WTC11 (cell line): ENCODE results near the gene KRCC1. TPM values are rescaled to one million over a fixed set of nuclear protein-coding genes. Genes with fewer than 3 reads are reported as not detected.

Experiments
- ATAC-seq: fragments of 200-7000 bp; cut with Tn5 transposase; 2 replicates; pipeline ENCODE4 v1.10.0; 2021; ENCODE audit warnings: mild to moderate bottlenecking, moderate library complexity
- CTCF ChIA-PET: fragments of 300-600 bp; sonication (Branson Sonifier 250); formaldehyde crosslinking; loops from one replicate; lab custom pipeline; 2021; ENCODE audit warnings: antibody characterized with exemption; lab: Charles Lee
- POLR2A ChIA-PET: fragments of 350-600 bp; sonication (Branson Sonifier 250); formaldehyde crosslinking; loops from one replicate; lab custom pipeline; 2021; ENCODE audit warnings: antibody characterized with exemption; lab: Charles Lee
- DNase-seq: peaks from one replicate; pipeline ENCODE4 v3.0.0; 2021; ENCODE audit warnings: low spot score
- H3K27ac Mint-ChIP-seq: 2 replicates; pipeline ENCODE4 v1.8.0; 2021; ENCODE audit warnings: mixed read lengths
- H3K27me3 Mint-ChIP-seq: 2 replicates; pipeline ENCODE4 v1.8.0; 2021; ENCODE audit warnings: low read depth, mild to moderate bottlenecking, moderate library complexity, mixed read lengths
- H3K36me3 Mint-ChIP-seq: 2 replicates; pipeline ENCODE4 v1.8.0; 2021; ENCODE audit warnings: mixed read lengths
- H3K4me1 Mint-ChIP-seq: 2 replicates; pipeline ENCODE4 v1.8.0; 2022; ENCODE audit warnings: mixed read lengths
- H3K4me3 Mint-ChIP-seq: 2 replicates; pipeline ENCODE4 v1.8.0; 2021; ENCODE audit warnings: mild to moderate bottlenecking, moderate library complexity, mixed read lengths
- H3K9me3 Mint-ChIP-seq: 2 replicates; pipeline ENCODE4 v1.8.0; 2021; ENCODE audit warnings: mixed read lengths
- CREB1 ChIP-seq: sonication (generic); formaldehyde crosslinking; IDR thresholded peaks from 2 replicates; pipeline ENCODE4 v1.8.0; 2023; ENCODE audit warnings: mild to moderate bottlenecking, missing genetic modification reagents
- E2F1 ChIP-seq: sonication (generic); formaldehyde crosslinking; IDR thresholded peaks from 2 replicates; pipeline ENCODE4 v1.8.0; 2022; ENCODE audit warnings: mild to moderate bottlenecking, missing genetic modification reagents
- ESRRA ChIP-seq: sonication (generic); formaldehyde crosslinking; IDR thresholded peaks from 2 replicates; pipeline ENCODE4 v1.8.1; 2022; ENCODE audit warnings: mild to moderate bottlenecking, missing genetic modification reagents, borderline replicate concordance
- FOXP1 ChIP-seq: sonication (generic); formaldehyde crosslinking; IDR thresholded peaks from 2 replicates; pipeline ENCODE4 v1.8.0; 2022; ENCODE audit warnings: missing genetic modification reagents, mild to moderate bottlenecking, moderate library complexity, borderline replicate concordance
- JUN ChIP-seq: sonication (generic); formaldehyde crosslinking; IDR thresholded peaks from 2 replicates; pipeline ENCODE4 v1.8.0; 2023; ENCODE audit warnings: mild to moderate bottlenecking, missing genetic modification reagents
- MXD4 ChIP-seq: fragments of 250-450 bp; sonication (Bioruptor Pico); IDR thresholded peaks from 2 replicates; pipeline ENCODE4 v1.8.0; 2021; ENCODE audit warnings: mild to moderate bottlenecking, moderate library complexity, borderline replicate concordance
- NFE2L1 ChIP-seq: sonication (generic); formaldehyde crosslinking; IDR thresholded peaks from 2 replicates; pipeline ENCODE4 v1.8.1; 2023; ENCODE audit warnings: missing genetic modification reagents
- NR3C1 ChIP-seq: sonication (generic); formaldehyde crosslinking; conservative IDR thresholded peaks from 2 replicates; pipeline ENCODE4 v1.8.1; 2023; ENCODE audit warnings: low read depth, mild to moderate bottlenecking, missing genetic modification reagents
- PRDM15 ChIP-seq: sonication (generic); formaldehyde crosslinking; IDR thresholded peaks from 2 replicates; pipeline ENCODE4 v1.8.0; 2022; ENCODE audit warnings: missing genetic modification reagents
- ZMAT4 ChIP-seq: fragments of 250-450 bp; sonication (Bioruptor Pico); IDR thresholded peaks from 2 replicates; pipeline ENCODE4 v1.9.0; 2021; ENCODE audit warnings: mild to moderate bottlenecking
- ZNF121 ChIP-seq: sonication (generic); formaldehyde crosslinking; IDR thresholded peaks from 2 replicates; pipeline ENCODE4 v1.8.0; 2023; ENCODE audit warnings: missing genetic modification reagents
- ZNF263 ChIP-seq: sonication (generic); formaldehyde crosslinking; IDR thresholded peaks from 2 replicates; pipeline ENCODE4 v1.8.1; 2022; ENCODE audit warnings: low read depth, mild to moderate bottlenecking, moderate library complexity, missing genetic modification reagents
- total RNA-seq: library from RNA; stranded (reverse); gene quantifications from 3 replicates; pipeline ENCODE4 v1.2.3, GENCODE V29; 2021
- TF ChIP-seq, protein P1 (sequence below): fragments of 250-450 bp; sonication (Bioruptor Pico); IDR thresholded peaks from 2 replicates; pipeline ENCODE4 v1.9.0; 2021; ENCODE audit warnings: mild to moderate bottlenecking
- TF ChIP-seq, protein P2 (sequence below): sonication (generic); formaldehyde crosslinking; IDR thresholded peaks from 2 replicates; pipeline ENCODE4 v1.8.0; 2023; ENCODE audit warnings: mild to moderate bottlenecking, missing genetic modification reagents
- TF ChIP-seq, protein P3 (sequence below): sonication (generic); formaldehyde crosslinking; IDR thresholded peaks from 2 replicates; pipeline ENCODE4 v1.8.0; 2023; ENCODE audit warnings: missing genetic modification reagents, mild to moderate bottlenecking, borderline replicate concordance
- TF ChIP-seq, protein P4 (sequence below): sonication (generic); formaldehyde crosslinking; IDR thresholded peaks from 2 replicates; pipeline ENCODE4 v1.8.0; 2023; ENCODE audit warnings: missing genetic modification reagents

The KRCC1 gene
- total RNA-seq, 1 experiment from 2014 or later: 7.6 TPM

GRCh38 chr2:88036182-88036581 is 19.4 kb downstream of the KRCC1 start:
- ChIA-PET POLR2A (no interaction called here), CTCF (interaction anchor here (2.8 kb wide), 1 partner anchor 24 kb away, joined by 13 read pairs; no protein-coding TSS in a partner anchor)
- no peak for DNase-seq
- no peaks in the 10 kb centered on the region for H3K9me3 Mint-ChIP-seq
- H3K4me1 Mint-ChIP-seq: peaks cover 7% of the 10 kb centered on the region; the same call in 1 of the 2 replicates
- TF ChIP-seq, protein P1, sequence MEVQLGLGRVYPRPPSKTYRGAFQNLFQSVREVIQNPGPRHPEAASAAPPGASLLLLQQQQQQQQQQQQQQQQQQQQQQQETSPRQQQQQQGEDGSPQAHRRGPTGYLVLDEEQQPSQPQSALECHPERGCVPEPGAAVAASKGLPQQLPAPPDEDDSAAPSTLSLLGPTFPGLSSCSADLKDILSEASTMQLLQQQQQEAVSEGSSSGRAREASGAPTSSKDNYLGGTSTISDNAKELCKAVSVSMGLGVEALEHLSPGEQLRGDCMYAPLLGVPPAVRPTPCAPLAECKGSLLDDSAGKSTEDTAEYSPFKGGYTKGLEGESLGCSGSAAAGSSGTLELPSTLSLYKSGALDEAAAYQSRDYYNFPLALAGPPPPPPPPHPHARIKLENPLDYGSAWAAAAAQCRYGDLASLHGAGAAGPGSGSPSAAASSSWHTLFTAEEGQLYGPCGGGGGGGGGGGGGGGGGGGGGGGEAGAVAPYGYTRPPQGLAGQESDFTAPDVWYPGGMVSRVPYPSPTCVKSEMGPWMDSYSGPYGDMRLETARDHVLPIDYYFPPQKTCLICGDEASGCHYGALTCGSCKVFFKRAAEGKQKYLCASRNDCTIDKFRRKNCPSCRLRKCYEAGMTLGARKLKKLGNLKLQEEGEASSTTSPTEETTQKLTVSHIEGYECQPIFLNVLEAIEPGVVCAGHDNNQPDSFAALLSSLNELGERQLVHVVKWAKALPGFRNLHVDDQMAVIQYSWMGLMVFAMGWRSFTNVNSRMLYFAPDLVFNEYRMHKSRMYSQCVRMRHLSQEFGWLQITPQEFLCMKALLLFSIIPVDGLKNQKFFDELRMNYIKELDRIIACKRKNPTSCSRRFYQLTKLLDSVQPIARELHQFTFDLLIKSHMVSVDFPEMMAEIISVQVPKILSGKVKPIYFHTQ (CRISPR knock-in tag): no peak
- TF ChIP-seq JUN (CRISPR knock-in tag): no peak
- TF ChIP-seq FOXP1 (CRISPR knock-in tag): no peak
- no peak for TF ChIP-seq ZNF121 (CRISPR knock-in tag)
- TF ChIP-seq NR3C1 (CRISPR knock-in tag): no peak
- TF ChIP-seq ESRRA (CRISPR knock-in tag): no peak
- no peak for ATAC-seq
- H3K27me3 Mint-ChIP-seq: no peaks in the 10 kb centered on the region
- H3K27ac Mint-ChIP-seq: no peak overlapping the region
- no peak overlapping the region for H3K4me3 Mint-ChIP-seq
- H3K36me3 Mint-ChIP-seq: peaks cover 5% of the 10 kb centered on the region; the same call in 1 of the 2 replicates

DNA sequence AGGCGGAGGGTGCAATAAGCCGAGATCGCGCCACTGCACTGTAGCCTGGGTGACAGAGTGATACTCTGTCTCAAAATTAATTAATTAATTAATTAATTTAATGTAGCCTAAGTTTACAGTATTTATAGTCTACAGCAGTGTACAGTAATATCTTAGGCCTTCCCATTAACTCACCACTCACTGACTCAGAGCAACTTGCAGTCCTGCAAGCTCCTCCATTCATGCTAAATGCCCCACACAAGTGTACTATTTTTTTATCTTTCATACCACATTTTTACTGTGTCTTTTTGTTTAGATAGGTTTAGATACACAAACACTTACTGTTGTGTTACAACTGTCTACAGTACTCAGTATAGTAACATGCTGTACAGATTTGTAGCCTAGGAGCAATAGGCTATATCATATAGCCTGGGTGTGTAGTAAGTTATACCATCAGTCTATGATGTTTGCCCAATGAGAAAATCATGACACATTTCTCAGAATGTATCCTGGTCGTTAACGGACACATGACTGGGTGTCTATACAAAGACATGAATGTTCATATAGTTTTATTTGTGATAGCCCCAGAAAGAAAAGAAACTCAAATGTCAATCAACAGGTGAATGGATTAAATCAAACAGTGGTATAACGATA is 23.4 kb downstream of the KRCC1 start:
- peaks cover 5% of the 10 kb centered on the region; the same call in 1 of the 2 replicates for H3K36me3 Mint-ChIP-seq
- H3K27ac Mint-ChIP-seq: peak overlapping the region; percentile 48; the same call in 1 of the 2 replicates
- ATAC-seq: no peak
- H3K9me3 Mint-ChIP-seq: no peaks in the 10 kb centered on the region
- no peak overlapping the region for H3K4me3 Mint-ChIP-seq
- ChIA-PET POLR2A (no interaction called here), CTCF (no interaction called here)
- H3K4me1 Mint-ChIP-seq: peaks cover 7% of the 10 kb centered on the region
- no peaks in the 10 kb centered on the region for H3K27me3 Mint-ChIP-seq
- no peak for DNase-seq
- TF ChIP-seq NFE2L1 (CRISPR knock-in tag): no peak
- no peak for TF ChIP-seq MXD4 (CRISPR knock-in tag)
- TF ChIP-seq ZNF263 (CRISPR knock-in tag): no peak
- TF ChIP-seq, protein P2, sequence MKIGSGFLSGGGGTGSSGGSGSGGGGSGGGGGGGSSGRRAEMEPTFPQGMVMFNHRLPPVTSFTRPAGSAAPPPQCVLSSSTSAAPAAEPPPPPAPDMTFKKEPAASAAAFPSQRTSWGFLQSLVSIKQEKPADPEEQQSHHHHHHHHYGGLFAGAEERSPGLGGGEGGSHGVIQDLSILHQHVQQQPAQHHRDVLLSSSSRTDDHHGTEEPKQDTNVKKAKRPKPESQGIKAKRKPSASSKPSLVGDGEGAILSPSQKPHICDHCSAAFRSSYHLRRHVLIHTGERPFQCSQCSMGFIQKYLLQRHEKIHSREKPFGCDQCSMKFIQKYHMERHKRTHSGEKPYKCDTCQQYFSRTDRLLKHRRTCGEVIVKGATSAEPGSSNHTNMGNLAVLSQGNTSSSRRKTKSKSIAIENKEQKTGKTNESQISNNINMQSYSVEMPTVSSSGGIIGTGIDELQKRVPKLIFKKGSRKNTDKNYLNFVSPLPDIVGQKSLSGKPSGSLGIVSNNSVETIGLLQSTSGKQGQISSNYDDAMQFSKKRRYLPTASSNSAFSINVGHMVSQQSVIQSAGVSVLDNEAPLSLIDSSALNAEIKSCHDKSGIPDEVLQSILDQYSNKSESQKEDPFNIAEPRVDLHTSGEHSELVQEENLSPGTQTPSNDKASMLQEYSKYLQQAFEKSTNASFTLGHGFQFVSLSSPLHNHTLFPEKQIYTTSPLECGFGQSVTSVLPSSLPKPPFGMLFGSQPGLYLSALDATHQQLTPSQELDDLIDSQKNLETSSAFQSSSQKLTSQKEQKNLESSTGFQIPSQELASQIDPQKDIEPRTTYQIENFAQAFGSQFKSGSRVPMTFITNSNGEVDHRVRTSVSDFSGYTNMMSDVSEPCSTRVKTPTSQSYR (CRISPR knock-in tag): no peak
- no peak for TF ChIP-seq JUN (CRISPR knock-in tag)
- TF ChIP-seq, protein P3, sequence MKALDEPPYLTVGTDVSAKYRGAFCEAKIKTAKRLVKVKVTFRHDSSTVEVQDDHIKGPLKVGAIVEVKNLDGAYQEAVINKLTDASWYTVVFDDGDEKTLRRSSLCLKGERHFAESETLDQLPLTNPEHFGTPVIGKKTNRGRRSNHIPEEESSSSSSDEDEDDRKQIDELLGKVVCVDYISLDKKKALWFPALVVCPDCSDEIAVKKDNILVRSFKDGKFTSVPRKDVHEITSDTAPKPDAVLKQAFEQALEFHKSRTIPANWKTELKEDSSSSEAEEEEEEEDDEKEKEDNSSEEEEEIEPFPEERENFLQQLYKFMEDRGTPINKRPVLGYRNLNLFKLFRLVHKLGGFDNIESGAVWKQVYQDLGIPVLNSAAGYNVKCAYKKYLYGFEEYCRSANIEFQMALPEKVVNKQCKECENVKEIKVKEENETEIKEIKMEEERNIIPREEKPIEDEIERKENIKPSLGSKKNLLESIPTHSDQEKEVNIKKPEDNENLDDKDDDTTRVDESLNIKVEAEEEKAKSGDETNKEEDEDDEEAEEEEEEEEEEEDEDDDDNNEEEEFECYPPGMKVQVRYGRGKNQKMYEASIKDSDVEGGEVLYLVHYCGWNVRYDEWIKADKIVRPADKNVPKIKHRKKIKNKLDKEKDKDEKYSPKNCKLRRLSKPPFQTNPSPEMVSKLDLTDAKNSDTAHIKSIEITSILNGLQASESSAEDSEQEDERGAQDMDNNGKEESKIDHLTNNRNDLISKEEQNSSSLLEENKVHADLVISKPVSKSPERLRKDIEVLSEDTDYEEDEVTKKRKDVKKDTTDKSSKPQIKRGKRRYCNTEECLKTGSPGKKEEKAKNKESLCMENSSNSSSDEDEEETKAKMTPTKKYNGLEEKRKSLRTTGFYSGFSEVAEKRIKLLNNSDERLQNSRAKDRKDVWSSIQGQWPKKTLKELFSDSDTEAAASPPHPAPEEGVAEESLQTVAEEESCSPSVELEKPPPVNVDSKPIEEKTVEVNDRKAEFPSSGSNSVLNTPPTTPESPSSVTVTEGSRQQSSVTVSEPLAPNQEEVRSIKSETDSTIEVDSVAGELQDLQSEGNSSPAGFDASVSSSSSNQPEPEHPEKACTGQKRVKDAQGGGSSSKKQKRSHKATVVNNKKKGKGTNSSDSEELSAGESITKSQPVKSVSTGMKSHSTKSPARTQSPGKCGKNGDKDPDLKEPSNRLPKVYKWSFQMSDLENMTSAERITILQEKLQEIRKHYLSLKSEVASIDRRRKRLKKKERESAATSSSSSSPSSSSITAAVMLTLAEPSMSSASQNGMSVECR (CRISPR knock-in tag): no peak
- TF ChIP-seq, protein P4, sequence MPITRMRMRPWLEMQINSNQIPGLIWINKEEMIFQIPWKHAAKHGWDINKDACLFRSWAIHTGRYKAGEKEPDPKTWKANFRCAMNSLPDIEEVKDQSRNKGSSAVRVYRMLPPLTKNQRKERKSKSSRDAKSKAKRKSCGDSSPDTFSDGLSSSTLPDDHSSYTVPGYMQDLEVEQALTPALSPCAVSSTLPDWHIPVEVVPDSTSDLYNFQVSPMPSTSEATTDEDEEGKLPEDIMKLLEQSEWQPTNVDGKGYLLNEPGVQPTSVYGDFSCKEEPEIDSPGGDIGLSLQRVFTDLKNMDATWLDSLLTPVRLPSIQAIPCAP: no peak
- no peak for TF ChIP-seq E2F1 (CRISPR knock-in tag)
- no peak for TF ChIP-seq CREB1 (CRISPR knock-in tag)
- no peak for TF ChIP-seq PRDM15 (CRISPR knock-in tag)
- no peak for TF ChIP-seq ZMAT4
